UCSD-AML1 (cell line): ENCODE measurements around the gene NPAS3.

Experiments
- DNase-seq: peaks from one replicate; lab custom pipeline; 2025; ENCODE audit not compliant: unreplicated experiment; lab: John Stamatoyannopoulos, UW

Gene NPAS3

DNA sequence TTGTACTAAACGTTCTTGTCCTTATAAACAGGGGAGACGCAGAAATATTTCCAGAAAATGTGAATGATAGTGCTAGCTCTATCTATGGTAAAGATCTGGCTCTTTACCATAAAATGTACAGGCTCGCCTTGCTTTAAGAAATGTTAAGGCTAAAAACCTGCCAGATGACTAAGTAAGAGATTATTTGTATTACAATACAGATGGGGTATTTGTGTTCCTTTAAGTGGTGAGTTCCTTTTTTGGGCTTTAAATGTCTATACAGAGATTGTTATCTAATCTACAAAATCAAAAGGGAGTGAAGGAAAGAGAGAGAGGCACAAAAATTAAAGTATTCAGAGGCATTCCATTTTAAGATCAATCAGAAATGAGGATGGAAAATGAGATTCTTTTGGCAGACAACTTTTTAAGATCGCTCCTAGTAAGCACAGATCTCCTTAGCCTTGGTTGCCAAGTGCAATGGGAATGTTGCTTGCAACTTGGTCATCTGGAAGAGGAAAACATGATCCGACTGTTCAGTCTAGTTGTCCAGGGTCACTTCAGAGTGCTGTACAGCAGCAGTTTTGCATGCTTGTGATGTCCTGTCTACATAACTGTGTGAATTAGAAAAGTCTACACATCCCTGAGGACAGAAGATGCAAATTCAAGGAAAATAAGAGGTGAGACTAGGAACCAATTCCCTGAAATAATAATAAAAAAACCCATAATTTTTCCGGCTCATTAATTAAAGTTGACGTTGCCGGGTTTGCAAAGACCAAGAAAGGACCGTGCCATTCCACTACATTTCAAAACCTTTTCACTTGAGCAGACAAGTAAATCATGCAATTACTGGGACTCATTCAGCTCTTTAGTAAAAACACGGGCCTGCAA lies 631.4 kb downstream of the NPAS3 start:
- no peak for DNase-seq

DNA sequence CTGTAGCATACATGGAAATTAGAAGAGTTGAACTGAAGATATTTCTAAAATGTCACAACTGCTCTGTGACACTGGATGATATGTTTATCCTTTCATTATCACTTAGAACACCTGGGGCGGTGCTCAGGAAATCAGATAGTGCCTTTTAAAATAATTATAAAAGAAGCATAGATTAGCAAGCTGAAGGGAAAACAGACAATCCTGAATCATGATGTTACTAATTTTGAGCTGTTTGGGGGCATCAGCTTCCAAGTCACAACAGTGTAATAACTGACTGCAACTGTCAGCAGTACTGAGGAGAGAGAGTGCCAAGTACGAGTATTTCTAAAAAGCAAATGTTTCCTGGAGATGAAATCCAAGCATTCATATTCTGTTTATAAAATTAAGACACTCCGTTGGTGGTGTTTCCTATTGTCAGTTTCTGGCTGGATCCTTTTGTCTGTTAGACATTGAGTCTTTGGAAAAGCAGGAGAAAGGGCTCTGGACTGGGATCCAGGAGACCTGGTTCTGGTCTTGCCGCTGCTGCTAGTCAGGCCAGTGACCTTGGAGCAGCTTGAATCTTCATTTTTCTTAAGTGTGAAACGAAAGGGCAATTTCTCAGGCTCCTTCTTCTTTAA lies 632.1 kb downstream of the NPAS3 start:
- DNase-seq, result no peak

DNA sequence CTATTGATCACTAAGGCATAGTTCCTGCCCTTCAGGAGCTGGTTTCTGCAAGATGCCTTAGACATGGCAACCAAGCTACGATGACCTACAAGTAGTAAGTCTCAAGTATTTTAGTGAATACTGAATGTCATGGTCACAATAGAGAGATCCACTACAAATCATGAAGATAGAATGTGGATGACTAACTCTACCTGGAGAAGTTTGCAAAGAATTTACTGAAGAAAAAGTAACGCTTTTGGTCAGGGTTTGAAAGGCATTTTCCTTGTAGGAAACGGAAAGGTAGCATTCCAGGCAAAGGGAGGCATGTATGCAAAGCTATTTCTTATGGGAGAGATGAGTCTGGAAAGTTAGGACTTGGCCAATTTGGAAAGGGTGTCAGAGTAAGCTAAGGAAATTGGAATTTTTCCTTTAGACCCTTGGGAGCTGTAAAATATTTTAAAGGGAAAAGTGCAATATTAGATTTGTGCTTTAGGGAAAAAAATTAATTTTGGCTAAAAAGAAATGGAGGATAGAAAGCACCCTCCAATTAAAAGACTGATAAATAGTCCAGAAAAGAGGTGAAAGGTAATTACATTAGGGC lies 634.7 kb downstream of the NPAS3 start:
- no peak for DNase-seq

DNA sequence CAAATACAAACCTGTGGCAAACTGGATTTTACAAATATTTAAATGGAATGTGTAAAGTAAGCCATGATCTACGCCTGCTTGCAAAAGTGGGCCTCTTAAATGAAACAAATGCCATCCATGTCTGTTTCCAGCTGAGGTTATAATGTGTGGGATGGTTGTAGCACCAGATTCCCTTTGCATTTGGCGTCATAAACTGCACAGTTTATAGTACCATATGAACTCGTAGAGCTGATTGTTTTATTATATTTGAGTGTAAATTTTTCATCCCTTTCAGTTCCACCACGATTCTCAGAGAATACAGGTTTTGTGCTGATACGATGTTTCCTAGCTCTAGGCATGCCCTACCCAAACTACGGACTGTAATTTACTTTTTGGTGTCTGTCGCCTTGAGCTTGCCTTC lies 637.3 kb downstream of the NPAS3 start:
- no peak for DNase-seq

DNA sequence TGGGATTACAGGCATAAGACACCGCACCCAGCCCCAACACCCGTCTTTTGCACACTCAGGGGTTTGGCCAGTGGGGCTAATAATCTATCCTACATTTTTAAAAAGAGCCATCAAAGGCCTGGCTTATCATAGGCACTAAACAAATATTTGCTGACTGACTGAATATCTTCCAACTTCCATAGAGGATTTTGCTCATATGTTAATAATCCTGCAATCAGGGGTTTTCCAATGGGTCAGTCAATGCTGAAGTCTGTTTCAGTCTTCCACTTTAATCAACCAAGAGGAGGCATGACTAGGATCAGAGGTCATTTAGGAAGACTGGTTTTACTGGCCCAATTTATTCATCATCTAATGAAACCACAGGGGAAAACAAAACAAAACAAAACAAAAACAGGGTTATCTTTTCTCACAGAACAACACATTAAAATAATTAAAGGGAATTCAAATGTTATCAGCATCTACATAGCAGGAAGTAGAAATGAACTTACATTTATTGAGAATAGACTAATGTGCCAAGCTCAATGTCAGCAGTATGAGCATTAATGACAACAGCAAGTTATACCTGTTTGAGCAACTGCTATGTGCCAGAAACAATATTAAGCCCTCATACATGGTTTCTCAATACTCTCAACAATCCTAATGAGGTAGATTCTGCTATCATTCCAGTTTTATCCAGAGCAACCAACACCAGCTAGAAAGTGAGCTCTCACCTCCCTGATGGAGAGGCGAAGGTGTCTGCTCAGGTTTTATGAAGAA lies 640.0 kb downstream of the NPAS3 start:
- no peak for DNase-seq

DNA sequence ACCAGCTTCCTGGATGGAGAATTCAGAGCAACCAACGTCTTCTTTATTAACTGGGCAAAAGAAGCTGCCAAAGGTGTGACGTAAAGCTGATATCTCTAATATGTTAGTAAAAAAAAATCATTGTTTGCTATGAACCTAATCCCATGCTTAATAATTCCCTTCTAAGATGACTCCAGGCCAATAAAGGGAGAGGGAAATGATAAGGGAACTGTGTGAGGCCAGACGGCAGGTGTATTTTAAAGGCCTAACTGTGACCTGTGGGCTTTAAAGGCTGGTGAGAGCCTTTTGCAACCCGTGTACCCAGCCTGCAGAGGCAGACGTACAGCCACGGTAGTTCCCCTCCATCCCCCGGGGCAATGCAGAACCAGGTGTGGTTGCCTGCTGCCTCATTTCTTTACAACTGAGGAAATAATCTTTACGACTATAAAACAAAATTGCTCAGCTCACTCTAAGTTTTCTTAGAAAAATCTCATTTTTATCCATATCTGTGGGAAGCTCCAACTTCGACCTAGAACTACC lies 641.6 kb downstream of the NPAS3 start:
- DNase-seq, result no peak

DNA sequence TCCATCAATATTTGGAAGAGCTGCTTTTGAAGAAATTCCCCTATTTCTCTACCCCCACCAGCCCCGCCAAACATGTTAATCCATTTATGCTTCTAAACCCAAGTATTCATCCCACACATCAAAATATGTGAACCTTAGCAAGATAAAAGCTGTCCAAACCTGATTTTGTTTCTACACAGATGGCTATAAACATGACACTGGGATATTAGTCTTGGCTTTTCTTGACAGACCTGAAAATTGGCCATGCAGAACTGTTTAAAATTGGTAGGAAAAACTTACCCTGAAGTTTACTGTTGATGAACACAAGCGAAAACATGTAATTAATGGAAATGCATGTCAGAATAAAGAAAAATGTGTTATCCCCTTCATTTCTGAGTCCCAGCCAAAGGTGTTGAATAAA lies 642.2 kb downstream of the NPAS3 start:
- DNase-seq, result no peak

DNA sequence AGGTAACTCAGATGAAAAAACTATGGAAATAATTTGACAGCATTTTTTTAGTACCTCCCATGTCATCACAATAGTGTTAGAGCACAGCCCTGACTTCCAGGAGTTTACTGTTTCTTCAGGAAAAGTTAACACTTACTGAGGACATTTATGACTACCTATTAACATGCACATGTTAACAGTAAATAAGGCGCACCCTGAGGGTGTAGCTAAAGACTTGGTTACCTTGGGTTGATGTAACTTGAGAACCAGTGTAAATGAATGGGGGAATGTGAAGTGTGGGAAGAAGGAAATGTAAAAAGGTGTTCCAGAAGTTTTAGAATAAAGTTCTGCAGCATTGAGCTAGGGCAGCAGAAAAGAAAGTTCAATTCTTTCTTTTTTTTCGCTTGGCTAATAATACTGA lies 646.0 kb downstream of the NPAS3 start:
- DNase-seq, result no peak

DNA sequence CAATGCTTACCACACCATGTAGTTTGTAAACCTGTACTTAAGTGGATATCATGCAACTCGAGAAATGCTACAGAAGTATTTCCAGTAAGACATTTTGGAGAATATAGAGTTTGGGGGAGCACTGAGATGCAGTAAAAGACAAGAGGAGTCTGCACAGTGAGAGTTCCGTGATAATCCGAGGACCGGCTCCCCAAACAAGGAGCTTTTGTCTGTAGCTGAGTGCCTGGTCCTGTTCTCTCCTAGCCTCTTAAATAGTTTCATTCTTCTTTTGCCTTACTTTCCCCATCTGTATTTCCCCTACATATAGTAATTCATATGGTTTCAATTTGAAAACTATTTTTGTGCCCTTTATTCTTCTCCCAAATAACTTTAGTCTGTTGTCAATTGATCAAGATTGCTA lies 648.1 kb downstream of the NPAS3 start:
- no peak for DNase-seq

DNA sequence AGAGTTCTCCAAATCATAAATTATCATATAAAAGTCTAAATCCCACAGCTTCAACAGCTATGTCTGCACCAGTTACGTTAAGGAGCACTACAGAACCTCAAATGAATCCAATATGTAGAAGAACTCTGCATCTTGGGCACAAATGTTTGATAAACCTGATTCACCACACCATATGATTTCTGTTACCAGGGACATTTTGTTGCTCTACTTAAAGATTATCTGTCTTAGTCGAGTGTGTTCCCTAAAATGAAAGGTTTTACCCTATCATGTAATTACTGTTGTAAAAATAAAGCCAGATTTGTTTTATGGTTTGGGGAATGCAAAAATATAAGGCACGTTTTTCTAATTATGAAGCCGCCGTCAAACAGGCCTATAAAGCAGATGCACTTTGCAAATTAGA lies 649.1 kb downstream of the NPAS3 start:
- no peak for DNase-seq

DNA sequence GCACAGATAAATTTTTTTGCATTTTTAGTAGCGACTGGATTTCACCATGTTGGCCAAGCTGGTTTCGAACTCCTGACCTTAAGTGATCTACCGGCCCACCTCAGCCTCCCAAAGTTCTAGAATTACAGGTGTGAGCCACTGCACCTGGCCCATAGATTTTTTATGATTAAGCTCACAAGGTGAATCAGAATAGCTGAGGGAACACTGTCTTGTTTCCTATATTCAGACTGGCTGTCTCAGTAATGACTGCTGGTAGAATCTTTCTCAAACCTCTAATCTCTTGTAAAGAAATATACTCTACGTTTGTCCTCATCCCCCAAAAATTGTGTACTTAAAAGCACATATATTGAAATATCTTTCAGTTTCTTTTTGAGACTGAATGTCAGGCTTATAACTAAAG lies 650.1 kb downstream of the NPAS3 start:
- DNase-seq, result no peak

DNA sequence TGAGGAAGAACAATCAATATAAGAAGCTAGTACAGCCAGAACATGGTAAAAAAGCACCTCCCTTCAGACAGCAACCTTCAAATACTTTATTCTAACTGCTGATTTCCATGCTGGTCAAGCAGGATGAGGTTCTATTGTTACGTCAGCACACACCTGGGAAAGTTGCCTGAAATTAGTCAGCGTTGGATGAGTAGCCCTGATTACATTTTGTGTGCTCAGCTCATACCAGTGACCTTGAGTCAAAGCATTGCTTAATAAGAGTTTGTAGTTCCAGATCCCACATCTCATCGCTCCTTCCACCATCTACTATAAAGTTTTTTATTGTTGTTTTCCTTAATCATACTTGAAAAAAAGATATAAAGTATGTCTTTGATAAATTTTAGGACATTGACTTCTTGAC lies 650.7 kb downstream of the NPAS3 start:
- DNase-seq, result no peak

DNA sequence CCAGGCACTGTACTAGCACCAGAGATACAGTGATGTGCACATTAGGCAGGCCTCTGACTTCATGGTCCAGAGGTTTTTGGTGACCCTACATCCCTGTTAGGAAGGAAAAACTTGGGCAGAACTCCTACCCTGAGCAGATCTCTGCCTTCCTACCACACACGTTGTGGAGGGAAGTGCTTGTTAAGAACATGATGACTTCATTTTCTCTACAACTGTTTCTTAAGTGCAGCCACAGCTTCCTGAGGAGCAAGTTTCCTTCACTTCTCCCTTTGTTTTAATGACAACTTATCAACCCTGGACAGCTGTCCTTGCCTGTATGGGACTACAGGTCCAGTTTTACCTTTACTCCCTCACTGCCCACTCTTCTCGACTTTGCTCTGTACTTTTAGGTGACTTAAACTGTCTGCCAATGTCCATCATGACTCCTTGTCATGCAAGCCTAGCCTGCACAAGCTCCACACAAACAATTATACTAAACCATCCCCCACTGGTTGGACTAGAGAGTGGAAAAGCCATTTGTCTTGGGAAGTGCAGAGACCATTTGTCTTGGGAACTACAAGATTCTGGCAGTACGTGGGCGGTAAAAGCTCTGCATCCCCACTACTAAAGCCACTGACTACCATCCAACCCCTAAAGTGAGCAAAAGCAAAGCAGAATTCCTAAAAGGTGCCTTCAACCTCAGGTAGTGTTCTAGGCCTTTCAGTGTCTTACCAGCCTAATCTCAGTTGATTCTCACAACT lies 652.4 kb downstream of the NPAS3 start:
- DNase-seq, result no peak

DNA sequence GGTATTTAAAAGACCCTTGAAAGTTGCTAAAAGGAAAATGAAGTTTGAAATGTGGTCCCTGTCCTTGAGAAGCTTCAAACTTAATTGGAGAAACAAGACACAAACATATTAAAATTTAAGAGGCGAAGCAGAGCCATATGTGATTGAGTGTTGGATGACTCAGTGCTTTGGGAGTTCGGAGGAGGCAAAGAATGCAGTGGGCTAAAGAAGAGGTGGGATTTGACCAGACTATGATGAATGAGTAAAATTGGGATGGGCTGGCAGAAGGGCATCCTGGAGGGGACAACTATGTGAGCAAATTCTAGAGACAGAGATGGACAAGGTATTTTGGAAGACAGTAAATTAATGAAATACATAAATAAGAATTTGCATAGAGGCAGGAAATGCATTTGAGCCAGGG lies 653.6 kb downstream of the NPAS3 start:
- no peak for DNase-seq

DNA sequence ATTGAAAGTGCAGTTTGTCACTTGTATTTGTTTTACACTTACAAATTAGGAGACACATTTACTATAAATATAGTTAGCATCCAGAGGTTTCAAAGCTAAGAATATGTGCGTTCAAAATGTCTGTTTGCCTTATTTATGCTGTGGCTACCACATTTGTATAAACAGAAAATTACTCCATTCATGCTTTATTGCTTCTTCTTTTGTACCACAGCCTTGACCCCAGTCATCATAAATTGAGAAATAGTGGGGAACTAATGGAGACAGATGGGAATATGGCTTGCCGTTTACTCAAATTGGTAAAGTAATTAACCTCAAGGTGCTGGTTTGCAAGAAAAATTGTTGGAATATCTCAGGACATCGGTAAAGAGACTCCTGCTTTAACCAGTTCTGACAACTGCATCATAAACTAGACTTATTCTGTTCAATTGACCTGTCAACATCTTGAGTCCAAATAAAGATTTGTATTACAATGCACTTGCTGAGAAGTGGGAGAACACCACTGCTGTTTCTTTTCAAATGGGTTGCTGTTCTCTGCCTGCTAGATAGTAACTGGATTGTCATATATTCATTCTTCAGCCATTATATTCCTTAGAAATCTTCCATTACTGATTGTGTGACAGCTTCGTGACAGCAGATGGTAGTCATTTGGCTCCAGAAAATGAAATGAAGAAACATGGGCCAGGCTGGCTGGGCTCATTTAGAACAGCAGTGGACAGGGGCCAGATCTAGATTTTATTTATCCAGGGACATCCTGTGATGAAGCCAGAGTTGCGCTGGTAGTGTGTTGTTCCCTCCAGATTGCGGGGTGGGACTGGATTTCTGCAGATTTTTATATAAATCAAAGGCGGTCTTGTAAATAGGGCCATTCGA lies 657.8 kb downstream of the NPAS3 start:
- no peak for DNase-seq

DNA sequence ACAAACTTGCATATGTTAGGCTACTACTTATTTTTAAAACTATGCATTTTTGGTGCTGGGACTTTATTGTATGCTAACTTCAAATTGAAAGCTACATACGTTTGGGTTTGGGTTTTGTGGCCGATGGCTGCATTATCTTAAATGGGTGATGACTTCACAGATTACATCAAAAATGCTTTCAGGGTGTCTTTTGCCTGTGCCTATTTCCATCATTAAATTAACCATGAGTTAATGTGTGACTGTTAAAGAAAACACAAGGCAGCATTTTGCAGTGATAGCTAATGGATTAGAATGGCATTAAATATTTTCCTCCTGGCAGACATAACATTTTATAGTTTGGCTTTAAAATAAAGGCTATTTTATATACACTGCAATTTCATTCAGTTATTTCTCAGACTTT lies 659.9 kb downstream of the NPAS3 start:
- DNase-seq, result no peak

DNA sequence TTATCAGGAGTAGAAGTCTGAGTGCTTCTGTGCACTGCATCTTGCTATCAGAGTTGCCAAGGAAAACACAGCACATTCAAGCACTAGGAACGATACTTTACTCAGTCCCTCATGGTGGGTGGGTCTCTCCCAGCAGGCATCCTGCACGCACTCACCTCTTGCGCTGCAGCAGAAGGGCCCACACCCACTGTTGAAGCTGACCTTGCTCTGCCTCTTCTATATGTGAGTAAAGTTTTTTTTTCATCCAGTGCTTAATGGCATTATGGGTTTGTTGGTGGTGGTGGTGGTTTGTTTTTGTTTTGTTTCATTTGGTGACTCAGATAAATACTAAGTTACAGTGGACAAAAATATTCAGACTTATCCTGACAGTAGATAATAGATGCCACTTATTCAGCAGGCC lies 663.7 kb downstream of the NPAS3 start:
- no peak for DNase-seq

DNA sequence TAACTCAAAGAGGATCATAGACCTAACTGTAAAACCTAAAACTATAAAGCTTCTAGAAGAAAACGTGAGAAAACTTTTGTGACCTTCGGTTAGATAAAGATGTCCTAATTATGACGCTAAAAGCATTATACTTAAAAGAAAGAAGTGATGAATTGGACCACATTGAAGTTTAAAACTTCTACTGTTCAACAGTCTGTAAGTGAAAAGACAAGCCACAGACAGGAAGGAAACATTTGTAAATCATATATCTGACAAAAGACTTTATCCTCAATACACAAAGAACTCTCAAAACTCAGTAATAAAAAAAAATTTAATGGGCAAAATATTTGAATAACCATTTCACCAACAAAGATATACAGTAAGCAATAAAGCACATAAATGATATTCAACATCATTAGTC lies 667.9 kb downstream of the NPAS3 start:
- no peak for DNase-seq

DNA sequence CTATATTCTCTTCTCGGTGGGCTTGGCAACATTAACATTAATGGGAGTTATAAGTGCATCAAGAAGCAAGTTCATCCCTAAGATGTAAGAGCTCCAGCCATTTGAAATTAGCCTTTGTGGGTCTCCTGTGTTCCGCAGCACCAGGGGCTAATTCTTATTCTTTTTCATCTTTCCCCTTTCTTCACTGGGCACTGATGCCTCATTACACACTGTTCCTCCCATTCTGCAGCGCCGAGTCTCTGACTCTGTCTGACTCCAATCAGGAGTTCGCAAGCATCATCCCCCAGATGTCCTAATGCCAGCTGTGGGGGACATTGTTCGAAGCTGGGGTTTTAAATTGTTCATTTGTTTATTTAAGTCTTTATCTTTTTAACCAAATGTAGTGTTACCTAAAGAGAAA lies 670.9 kb downstream of the NPAS3 start:
- no peak for DNase-seq

DNA sequence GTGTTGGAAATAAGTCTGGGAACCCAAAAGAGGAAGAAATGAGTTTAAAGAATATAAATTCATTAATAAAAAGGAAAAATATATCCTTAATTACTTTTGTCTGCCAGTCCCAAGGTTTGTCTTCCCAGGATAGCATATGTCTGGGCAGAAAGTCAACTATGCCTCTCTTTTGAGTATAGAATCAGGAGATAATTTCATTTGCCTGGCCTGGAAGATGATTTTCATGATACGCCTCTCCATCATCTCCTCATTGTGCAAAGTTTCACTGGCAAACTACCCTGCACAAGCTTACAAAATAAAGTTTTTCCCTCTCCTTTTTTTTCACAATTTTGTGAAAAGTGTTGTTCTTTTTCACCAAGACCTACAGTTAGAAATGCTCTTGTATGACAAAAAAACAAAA lies 671.4 kb downstream of the NPAS3 start:
- no peak for DNase-seq
